ENCODE measurements around the gene PRRT1B.

PRRT1B gene

GRCh38 chr9:131566158-131566557, 20.8 kb downstream of the PRRT1B start:
- no peak for ATAC-seq
- no peak for TF ChIP-seq ZFP30 (CRISPR knock-in tag; IDR thresholded peaks at IDR 0.05)
- no peak for TF ChIP-seq CSDC2 (CRISPR knock-in tag; IDR thresholded peaks at IDR 0.05)
- no peak for TF ChIP-seq TSHZ2 (CRISPR knock-in tag; IDR thresholded peaks at IDR 0.05)
- TF ChIP-seq ZC3H10 (CRISPR knock-in tag; IDR thresholded peaks at IDR 0.05) = no peak
- no peak for TF ChIP-seq CREB5 (CRISPR knock-in tag; IDR thresholded peaks at IDR 0.05; ENCODE audit: low read depth)
- TF ChIP-seq SNAI2 (CRISPR knock-in tag; IDR thresholded peaks at IDR 0.05) = no peak
- TF ChIP-seq ZNF70 (CRISPR knock-in tag; IDR thresholded peaks at IDR 0.05) = no peak
- no peak for TF ChIP-seq PATZ1 (CRISPR knock-in tag; IDR thresholded peaks at IDR 0.05; ENCODE audit: borderline replicate concordance)
- no peak for TF ChIP-seq RARB (CRISPR knock-in tag; IDR thresholded peaks at IDR 0.05)
- TF ChIP-seq GLIS3 (CRISPR knock-in tag; IDR thresholded peaks at IDR 0.05) = no peak
- no peak for TF ChIP-seq CSRNP3 (CRISPR knock-in tag; IDR thresholded peaks at IDR 0.05)
- TF ChIP-seq POU6F1 (CRISPR knock-in tag; IDR thresholded peaks at IDR 0.05; ENCODE audit: borderline replicate concordance, low read depth) = no peak
- TF ChIP-seq ZFP3 (CRISPR knock-in tag; IDR thresholded peaks at IDR 0.05) = no peak
- no peak for TF ChIP-seq OSR1 (CRISPR knock-in tag; IDR thresholded peaks at IDR 0.05)

GRCh38 chr9:131567910-131568309, 22.6 kb downstream of the PRRT1B start:
- TF ChIP-seq TCF4 (CRISPR knock-in tag; IDR thresholded peaks at IDR 0.05; ENCODE audit: borderline replicate concordance) (no peak), OSR1 (CRISPR knock-in tag; IDR thresholded peaks at IDR 0.05) (no peak), ZNF565 (CRISPR knock-in tag; conservative IDR thresholded peaks at IDR 0.05; ENCODE audit: low read depth) (no peak), TSHZ2 (CRISPR knock-in tag; IDR thresholded peaks at IDR 0.05) (no peak), GLIS3 (CRISPR knock-in tag; IDR thresholded peaks at IDR 0.05) (no peak), ARNTL (CRISPR knock-in tag; IDR thresholded peaks at IDR 0.05; ENCODE audit: borderline replicate concordance, low read depth) (no peak), ESRRG (CRISPR knock-in tag; IDR thresholded peaks at IDR 0.05) (no peak), BACH2 (CRISPR knock-in tag; IDR thresholded peaks at IDR 0.05; ENCODE audit: borderline replicate concordance) (no peak), ZFP30 (CRISPR knock-in tag; IDR thresholded peaks at IDR 0.05) (no peak), CSDC2 (CRISPR knock-in tag; IDR thresholded peaks at IDR 0.05) (no peak), ZFP3 (CRISPR knock-in tag; IDR thresholded peaks at IDR 0.05) (no peak), RARB (CRISPR knock-in tag; IDR thresholded peaks at IDR 0.05) (no peak), ZNF70 (CRISPR knock-in tag; IDR thresholded peaks at IDR 0.05) (no peak), SNAI2 (CRISPR knock-in tag; IDR thresholded peaks at IDR 0.05) (no peak), CSRNP3 (CRISPR knock-in tag; IDR thresholded peaks at IDR 0.05) (no peak), POU6F1 (CRISPR knock-in tag; IDR thresholded peaks at IDR 0.05; ENCODE audit: borderline replicate concordance, low read depth) (no peak), ISL1 (CRISPR knock-in tag; IDR thresholded peaks at IDR 0.05) (no peak), ZC3H10 (CRISPR knock-in tag; IDR thresholded peaks at IDR 0.05) (no peak)
- ATAC-seq = no peak
